ENCODE measurements around the gene LRP2BP.
A peak's percentile ranks its signal among the peaks of the same experiment; 100 is the strongest.

LRP2BP gene

GRCh38 chr4:185395238-185395955 lies at the start of gene LRP2BP:
Gene LRP2BP, minus strand, starts transcription at chr4:185395924. Its CDS starts 17,738 bp downstream, at chr4:185378186.
- DNase-seq, result peak; percentile 45

- no peak for DNase-seq
Observed at GRCh38 chr4:185445209-185445608, 49.5 kb upstream of the LRP2BP start.

GRCh38 chr4:185441479-185441878 lies 45.8 kb upstream of the LRP2BP start:
- no peak for DNase-seq

- no peak for DNase-seq
Observed at GRCh38 chr4:185437809-185438208, 42.1 kb upstream of the LRP2BP start.

- no peak for DNase-seq
Observed at GRCh38 chr4:185435466-185435865, 39.7 kb upstream of the LRP2BP start.

GRCh38 chr4:185429660-185430059 lies 33.9 kb upstream of the LRP2BP start:
- DNase-seq, result no peak

- DNase-seq, result no peak
Observed at GRCh38 chr4:185426960-185427688, 31.4 kb upstream of the LRP2BP start.

GRCh38 chr4:185425647-185426352 lies 30.1 kb upstream of the LRP2BP start, which contains the start of gene UFSP2:
Gene UFSP2, minus strand, starts transcription at chr4:185425964. Its CDS starts 96 bp downstream, at chr4:185425868.
- DNase-seq, result peak; percentile 94

GRCh38 chr4:185424905-185425646 lies 29.4 kb upstream of the LRP2BP start:
- DNase-seq, result peak; percentile 23

GRCh38 chr4:185421366-185422124 lies 25.8 kb upstream of the LRP2BP start:
- DNase-seq, result no peak

- no peak for DNase-seq
Observed at GRCh38 chr4:185416955-185417354, 21.2 kb upstream of the LRP2BP start.

GRCh38 chr4:185412412-185412811 lies 16.7 kb upstream of the LRP2BP start:
- no peak for DNase-seq

- DNase-seq, result no peak
Observed at GRCh38 chr4:185411849-185412248, 16.1 kb upstream of the LRP2BP start.

GRCh38 chr4:185408432-185408831 lies 12.7 kb upstream of the LRP2BP start:
- DNase-seq, result no peak

GRCh38 chr4:185405296-185405999 lies 9.7 kb upstream of the LRP2BP start:
- DNase-seq, result no peak

GRCh38 chr4:185404031-185404430 lies 8.3 kb upstream of the LRP2BP start:
- no peak for DNase-seq

GRCh38 chr4:185399466-185399865 lies 3.7 kb upstream of the LRP2BP start:
- DNase-seq, result no peak

- DNase-seq, result no peak
Observed at GRCh38 chr4:185398618-185399017, 2.9 kb upstream of the LRP2BP start.

- DNase-seq, result no peak
Observed at GRCh38 chr4:185396724-185397385, 1.1 kb upstream of the LRP2BP start, which contains the start of gene ANKRD37. Gene ANKRD37, plus strand, starts transcription at chr4:185396841. Its CDS starts 83 bp downstream, at chr4:185396924.

GRCh38 chr4:185395956-185396723 lies 416 bp upstream of the LRP2BP start:
- DNase-seq, result peak; percentile 95

Data from hematopoietic multipotent progenitor cell treated with erythropoietin and hydrocortisone succinate and interleukin-3 and kit ligand, for 6 days (in vitro differentiated cells).